Gastroesophageal sphincter (tissue), 3 donors: ENCODE data around the gene GPX2.

ENCODE experiments used
- CTCF ChIP-seq, 4 experiments: fragments of 200-600 bp in 2 of 4; fragments of 450-650 bp in 2 of 4; sonication (generic) in 1 of 4; IDR thresholded peaks; one replicate each; pipeline ENCODE4 v1.5.1; 2017 to 2019; ENCODE audit warnings: antibody characterized with exemption in 4 of 4, mild to moderate bottlenecking in 2 of 4, moderate library complexity in 2 of 4
- EP300 ChIP-seq: sonication (generic); formaldehyde crosslinking; IDR thresholded peaks from one replicate; pipeline ENCODE4 v1.6.1; 2017; ENCODE audit warnings: antibody characterized with exemption, mild to moderate bottlenecking
- POLR2AphosphoS5 ChIP-seq: sonication (generic); formaldehyde crosslinking; IDR thresholded peaks from one replicate; pipeline ENCODE4 v1.6.1; 2017; ENCODE audit warnings: antibody characterized with exemption

DNA sequence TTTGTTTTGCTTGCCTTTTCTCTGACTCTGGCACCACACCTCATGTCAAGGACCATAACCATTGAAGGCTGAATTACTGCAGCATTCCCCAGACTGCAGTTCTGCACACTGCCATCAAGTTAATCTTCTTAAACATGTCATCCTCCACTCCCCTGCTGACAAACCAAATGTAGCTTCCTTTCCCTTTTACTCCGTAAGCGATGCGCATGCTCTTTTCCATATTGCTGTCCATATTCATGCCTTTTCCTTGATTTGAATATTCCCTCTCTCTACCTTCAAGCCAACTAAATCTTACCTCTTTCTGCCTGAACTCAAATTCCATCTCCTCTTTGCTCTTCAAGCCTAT, 13.6 kb downstream of the GPX2 start:
- TF ChIP-seq POLR2AphosphoS5 (no peak), CTCF (IDR thresholded peaks at IDR 0.05) (no peak), EP300 (no peak)
